OCI-LY1 (cell line): ENCODE data around the gene LNX1.

Experiments
- H2AFZ ChIP-seq: fragments of 200-600 bp; sonication (generic), shearing (Covaris generic); 2 replicates; pipeline ENCODE4 v1.6.0; 2014; ENCODE audit warnings: antibody characterized with exemption, mild to moderate bottlenecking, low read length
- H3F3A ChIP-seq: fragments of 200-600 bp; sonication (generic), shearing (Covaris generic); 2 replicates; pipeline ENCODE4 v1.6.0; 2014; ENCODE audit warnings: mild to moderate bottlenecking, antibody characterized with exemption, low read length, moderate library complexity; ENCODE audit not compliant: insufficient read depth
- H3K27ac ChIP-seq: fragments of 200-600 bp; sonication (generic); 2 replicates; pipeline ENCODE4 v1.5.1; 2014; ENCODE audit warnings: low read length, mixed run types, mild to moderate bottlenecking, low read depth; ENCODE audit not compliant: poor library complexity, severe bottlenecking
- H3K27me3 ChIP-seq: fragments of 200-600 bp; sonication (generic); 2 replicates; pipeline ENCODE4 v1.6.0; 2014; ENCODE audit warnings: antibody characterized with exemption, mild to moderate bottlenecking, low read length, moderate library complexity; ENCODE audit not compliant: insufficient read depth
- H3K36me3 ChIP-seq: fragments of 200-600 bp; sonication (generic); 2 replicates; pipeline ENCODE4 v1.6.1; 2014; ENCODE audit warnings: mild to moderate bottlenecking, antibody characterized with exemption, low read length, moderate library complexity, mixed read lengths; ENCODE audit not compliant: insufficient read depth
- H3K4me1 ChIP-seq: fragments of 200-600 bp; sonication (generic); 2 replicates; pipeline ENCODE4 v1.5.1; 2014; ENCODE audit warnings: mild to moderate bottlenecking, low read length, moderate library complexity; ENCODE audit not compliant: insufficient read depth, severe bottlenecking
- H3K4me2 ChIP-seq: fragments of 200-600 bp; sonication (generic), shearing (Covaris generic); 2 replicates; pipeline ENCODE4 v1.6.1; 2014; ENCODE audit warnings: low read length
- H3K4me3 ChIP-seq: fragments of 200-600 bp; sonication (generic); 2 replicates; pipeline ENCODE4 v1.5.1; 2014; ENCODE audit warnings: low read length, low read depth, mild to moderate bottlenecking, mixed read lengths; ENCODE audit not compliant: poor library complexity, severe bottlenecking
- H3K79me2 ChIP-seq: fragments of 200-600 bp; shearing (Covaris generic); 2 replicates; pipeline ENCODE4 v1.6.1; 2016; ENCODE audit warnings: mixed run types, low read length, mixed read lengths; ENCODE audit not compliant: insufficient read depth
- H3K9ac ChIP-seq: fragments of 200-600 bp; sonication (generic), shearing (Covaris generic); 2 replicates; pipeline ENCODE4 v1.6.1; 2014; ENCODE audit warnings: mild to moderate bottlenecking, low read length, mixed read lengths
- H3K9me2 ChIP-seq: fragments of 200-600 bp; sonication (generic), shearing (Covaris generic); 2 replicates; pipeline ENCODE4 v1.6.1; 2014; ENCODE audit warnings: low read depth, mild to moderate bottlenecking, low read length, mixed read lengths
- H3K9me3 ChIP-seq: fragments of 200-600 bp; shearing (Covaris generic); 2 replicates; pipeline ENCODE4 v1.6.1; 2014; ENCODE audit warnings: low read length, mixed read lengths
- H4K20me1 ChIP-seq: fragments of 200-600 bp; sonication (generic), shearing (Covaris generic); 2 replicates; pipeline ENCODE4 v1.6.0; 2016; ENCODE audit warnings: mild to moderate bottlenecking, low read length; ENCODE audit not compliant: insufficient read depth
- CTCF ChIP-seq: fragments of 200-600 bp; sonication (generic), shearing (Covaris generic); IDR thresholded peaks from 2 replicates; pipeline ENCODE4 v1.5.1; 2017; ENCODE audit warnings: mild to moderate bottlenecking, antibody characterized with exemption, low read length, moderate library complexity, mixed read lengths
- EZH2 ChIP-seq: fragments of 200-600 bp; sonication (generic), shearing (Covaris generic); IDR thresholded peaks from 2 replicates; pipeline ENCODE4 v1.8.0; 2017; ENCODE audit warnings: borderline replicate concordance, mixed run types, mild to moderate bottlenecking, antibody characterized with exemption, low read length, moderate library complexity, mixed read lengths

Gene LNX1

GRCh38 chr4:53456178-53456577 is 135.1 kb downstream of the LNX1 start:
- Histone ChIP-seq H3F3A (no peaks in the 10 kb centered on the region), H3K36me3 (peaks cover 93% of the 10 kb centered on the region)
- no peak for TF ChIP-seq EZH2
- no peak for TF ChIP-seq CTCF

DNA sequence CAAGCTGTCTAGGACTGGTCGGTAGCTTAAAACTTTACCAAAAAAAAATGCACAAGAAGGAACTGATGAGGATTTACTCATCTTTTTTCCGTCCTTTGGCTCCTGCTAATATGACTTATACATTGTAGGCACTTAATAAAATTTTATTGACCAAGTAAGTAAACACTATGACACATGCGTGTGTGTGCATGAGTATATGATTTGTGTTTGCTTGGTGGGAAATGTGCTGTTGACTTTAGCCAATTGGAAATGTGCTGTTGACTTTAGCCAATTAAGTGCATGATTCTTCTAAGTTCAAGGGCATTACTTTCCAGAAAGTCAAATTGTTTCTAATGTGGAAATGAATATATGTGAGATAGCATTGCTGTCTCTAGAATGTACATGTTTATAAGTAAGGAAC is 135.5 kb downstream of the LNX1 start:
- Histone ChIP-seq H3K4me2 (no peak overlapping the region), H2AFZ (no peak overlapping the region), H3K4me1 (no peaks in the 10 kb centered on the region), H3K79me2 (no peaks in the 10 kb centered on the region), H4K20me1 (no peaks in the 10 kb centered on the region), H3K9ac (no peak overlapping the region), H3K9me2 (no peaks in the 10 kb centered on the region), H3K4me3 (no peak overlapping the region), H3K36me3 (peaks cover 93% of the 10 kb centered on the region), H3K27me3 (no peaks in the 10 kb centered on the region), H3K9me3 (no peaks in the 10 kb centered on the region), H3F3A (no peaks in the 10 kb centered on the region), H3K27ac (no peak overlapping the region)
- TF ChIP-seq EZH2 = no peak
- no peak for TF ChIP-seq CTCF

More at GRCh38 chr4:53456178-53456577, 135.1 kb downstream of the LNX1 start:
- Histone ChIP-seq H3K27me3 (no peaks in the 10 kb centered on the region), H3K27ac (no peak overlapping the region), H3K9me2 (no peaks in the 10 kb centered on the region), H2AFZ (no peak overlapping the region), H4K20me1 (no peaks in the 10 kb centered on the region), H3K9ac (no peak overlapping the region), H3K9me3 (no peaks in the 10 kb centered on the region), H3K4me3 (no peak overlapping the region), H3K4me1 (no peaks in the 10 kb centered on the region), H3K79me2 (no peaks in the 10 kb centered on the region), H3K4me2 (no peak overlapping the region)

DNA sequence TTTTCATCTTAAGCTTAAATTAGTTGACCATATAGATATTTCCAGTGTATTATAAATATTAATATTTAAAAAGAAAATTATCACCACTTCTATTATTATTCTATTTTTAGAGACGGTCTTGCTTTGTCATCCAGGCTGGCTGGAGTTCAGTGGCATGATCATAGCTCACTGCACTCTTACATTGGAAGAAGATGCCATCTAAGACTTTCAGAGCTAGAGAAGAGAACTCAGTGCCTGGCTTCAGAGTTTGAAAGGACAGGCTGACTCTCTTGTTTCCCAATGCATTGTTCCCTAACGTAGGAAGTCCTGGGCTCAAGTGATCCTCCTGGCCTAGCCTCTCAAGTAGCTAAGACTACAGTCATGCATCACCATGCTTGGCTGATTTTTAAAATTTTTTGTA is 137.9 kb downstream of the LNX1 start:
- Histone ChIP-seq H3K4me3 (no peak overlapping the region), H3K9ac (no peak overlapping the region), H3K27ac (no peak overlapping the region), H3K4me2 (no peak overlapping the region), H3F3A (no peaks in the 10 kb centered on the region), H3K79me2 (no peaks in the 10 kb centered on the region), H3K27me3 (no peaks in the 10 kb centered on the region), H2AFZ (no peak overlapping the region), H3K9me3 (no peaks in the 10 kb centered on the region), H3K9me2 (no peaks in the 10 kb centered on the region), H3K36me3 (peaks cover 73% of the 10 kb centered on the region), H4K20me1 (no peaks in the 10 kb centered on the region), H3K4me1 (no peaks in the 10 kb centered on the region)
- TF ChIP-seq EZH2 (no peak), CTCF (no peak)
